Stromal cell of bone marrow (primary cell): ENCODE data around the gene NMUR1.
A peak's percentile ranks its signal among the peaks of the same experiment; 100 is the strongest.
"Not testable (repeated sequence)": the region's sequence is repeated elsewhere in the genome, so short reads cannot be mapped to it uniquely, and the experiment has no call there.

Source experiments
- DNase-seq: peaks from one replicate; pipeline ENCODE4 v3.0.0-alpha.2; 2012; ENCODE audit warnings: low read depth

Gene NMUR1, protein sequence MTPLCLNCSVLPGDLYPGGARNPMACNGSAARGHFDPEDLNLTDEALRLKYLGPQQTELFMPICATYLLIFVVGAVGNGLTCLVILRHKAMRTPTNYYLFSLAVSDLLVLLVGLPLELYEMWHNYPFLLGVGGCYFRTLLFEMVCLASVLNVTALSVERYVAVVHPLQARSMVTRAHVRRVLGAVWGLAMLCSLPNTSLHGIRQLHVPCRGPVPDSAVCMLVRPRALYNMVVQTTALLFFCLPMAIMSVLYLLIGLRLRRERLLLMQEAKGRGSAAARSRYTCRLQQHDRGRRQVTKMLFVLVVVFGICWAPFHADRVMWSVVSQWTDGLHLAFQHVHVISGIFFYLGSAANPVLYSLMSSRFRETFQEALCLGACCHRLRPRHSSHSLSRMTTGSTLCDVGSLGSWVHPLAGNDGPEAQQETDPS

DNA sequence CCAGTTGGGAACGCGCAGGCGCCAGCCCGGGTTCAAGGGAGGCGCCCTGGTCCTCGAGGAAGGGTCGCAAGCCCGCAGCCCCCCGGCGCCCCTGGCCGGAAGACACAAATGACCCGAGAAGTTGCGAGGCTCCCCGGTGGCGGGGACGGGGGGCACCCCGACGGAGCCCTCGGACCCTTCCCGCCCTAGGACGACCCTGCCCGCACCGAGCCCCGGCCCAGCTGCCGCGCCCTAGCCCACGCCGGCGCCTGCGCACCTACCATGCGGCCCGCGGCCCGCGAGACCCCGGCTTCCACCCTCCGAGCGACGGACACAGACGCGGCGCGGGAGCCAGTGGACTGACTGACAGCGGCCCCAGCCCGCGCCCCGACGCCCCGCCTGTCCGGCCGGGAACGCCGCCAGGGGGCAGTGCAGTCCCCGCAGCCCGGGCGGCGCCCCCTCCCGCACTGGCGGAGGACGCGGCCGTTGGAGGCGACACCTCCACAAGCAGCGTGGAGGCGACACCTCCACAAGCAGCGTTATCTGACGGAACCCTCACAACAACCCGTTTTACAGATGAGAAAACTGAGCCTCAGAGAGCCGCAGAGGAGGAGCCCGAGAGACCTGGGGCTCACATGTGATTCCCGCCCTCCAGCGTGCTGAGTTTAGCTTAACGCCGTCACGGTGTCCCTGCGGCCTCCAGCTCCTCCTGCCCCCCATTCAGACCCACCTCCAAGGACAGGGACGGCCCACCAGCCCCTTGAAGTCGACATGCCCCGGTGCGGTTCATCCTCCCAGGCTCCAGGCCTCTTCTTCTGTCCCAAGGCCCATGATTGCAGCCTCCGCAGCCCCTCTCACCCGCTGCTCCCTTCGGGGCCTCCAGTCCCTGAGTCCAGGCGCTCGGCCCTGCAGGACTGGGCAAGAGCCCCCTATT is at the start of gene NMUR1:
TSS of gene NMUR1 (minus strand) at position 347 of the 913 bp plus-strand sequence. CDS start at position 263, 84 bp downstream.
- no peak for DNase-seq

DNA sequence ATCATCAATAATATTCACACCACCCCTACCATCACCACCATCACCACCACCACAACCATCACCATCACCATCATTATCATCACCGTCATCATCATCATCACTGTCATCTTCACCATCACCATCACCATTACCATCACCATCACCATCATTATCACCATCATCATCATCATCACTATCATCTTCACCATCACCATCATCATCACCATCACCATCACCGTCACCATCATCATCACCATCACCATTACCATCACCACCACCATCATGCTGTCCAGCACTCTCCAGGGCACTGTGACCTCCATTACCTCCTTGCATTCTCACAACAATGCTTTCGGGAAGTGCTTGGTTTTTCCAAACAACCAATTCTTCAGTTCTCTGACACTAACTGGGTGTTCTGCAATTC is 49.3 kb upstream of the NMUR1 start:
- no peak for DNase-seq

DNA sequence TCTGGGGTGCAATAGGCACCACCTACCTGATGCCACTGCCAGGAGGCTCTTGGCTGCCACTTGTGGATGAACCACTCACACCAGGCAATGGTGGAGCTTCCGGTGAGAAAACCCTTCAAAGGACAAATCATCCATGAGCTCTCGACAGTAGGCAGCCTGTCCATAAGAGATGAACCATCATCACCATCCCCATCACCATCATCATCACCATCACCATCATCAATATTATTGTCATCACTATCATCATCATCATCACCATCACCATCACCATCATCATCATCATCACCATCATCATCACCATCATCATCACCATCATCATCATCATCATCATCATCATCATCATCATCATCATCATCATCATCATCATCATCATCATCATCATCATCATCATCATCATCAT is 48.4 kb upstream of the NMUR1 start:
- not testable (repeated sequence) for DNase-seq

DNA sequence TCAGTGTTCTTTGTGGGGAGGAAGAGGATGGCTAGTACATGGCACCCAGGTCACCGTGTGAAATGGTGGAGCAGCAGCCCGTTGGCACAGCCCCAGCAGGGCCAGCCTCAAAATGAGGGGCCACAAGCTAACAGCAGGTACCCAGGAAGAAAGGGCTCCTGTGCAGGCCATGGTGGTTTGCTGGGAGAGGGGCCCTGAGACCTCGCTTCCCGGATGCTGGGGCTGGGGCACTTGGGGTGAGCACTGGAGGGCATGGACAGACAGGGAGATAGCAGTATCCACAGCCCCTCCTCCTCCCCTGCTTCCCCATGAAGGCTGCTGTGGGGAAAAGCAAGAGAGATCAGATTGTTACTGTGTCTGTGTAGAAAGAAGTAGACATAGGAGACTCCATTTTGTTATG is 46.2 kb upstream of the NMUR1 start:
- no peak for DNase-seq

DNA sequence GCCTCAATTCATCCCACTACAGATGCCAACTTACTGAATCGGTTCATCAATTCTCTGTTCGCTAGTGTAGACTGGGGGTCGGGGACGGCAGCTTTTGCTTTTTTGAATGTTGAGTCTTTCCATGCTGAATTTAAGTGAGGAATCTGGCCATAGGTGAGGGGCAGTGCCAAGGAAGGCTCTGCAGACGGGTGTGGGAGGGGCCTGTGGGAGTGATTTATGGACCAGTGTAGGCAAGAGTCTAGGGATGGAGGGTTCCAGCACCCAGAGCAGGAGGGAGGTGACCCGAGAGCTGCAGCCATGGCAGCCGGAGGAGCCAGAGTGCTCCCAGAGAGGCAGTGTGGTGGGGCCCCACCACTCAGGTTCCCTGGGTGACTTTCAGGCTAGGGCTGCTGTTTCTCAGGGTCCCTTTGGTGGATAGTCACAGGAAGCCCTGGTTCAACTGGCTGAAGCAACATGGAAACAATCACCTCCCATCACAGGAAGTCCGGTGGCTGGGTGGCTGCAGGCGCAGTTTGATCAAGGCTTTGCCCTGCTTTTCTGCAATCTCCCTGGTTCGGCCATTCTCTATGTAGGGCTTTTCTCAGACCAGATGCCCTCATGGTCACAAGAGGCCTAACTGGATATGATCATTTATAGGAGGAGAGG is 45.5 kb upstream of the NMUR1 start:
- DNase-seq, result no peak

DNA sequence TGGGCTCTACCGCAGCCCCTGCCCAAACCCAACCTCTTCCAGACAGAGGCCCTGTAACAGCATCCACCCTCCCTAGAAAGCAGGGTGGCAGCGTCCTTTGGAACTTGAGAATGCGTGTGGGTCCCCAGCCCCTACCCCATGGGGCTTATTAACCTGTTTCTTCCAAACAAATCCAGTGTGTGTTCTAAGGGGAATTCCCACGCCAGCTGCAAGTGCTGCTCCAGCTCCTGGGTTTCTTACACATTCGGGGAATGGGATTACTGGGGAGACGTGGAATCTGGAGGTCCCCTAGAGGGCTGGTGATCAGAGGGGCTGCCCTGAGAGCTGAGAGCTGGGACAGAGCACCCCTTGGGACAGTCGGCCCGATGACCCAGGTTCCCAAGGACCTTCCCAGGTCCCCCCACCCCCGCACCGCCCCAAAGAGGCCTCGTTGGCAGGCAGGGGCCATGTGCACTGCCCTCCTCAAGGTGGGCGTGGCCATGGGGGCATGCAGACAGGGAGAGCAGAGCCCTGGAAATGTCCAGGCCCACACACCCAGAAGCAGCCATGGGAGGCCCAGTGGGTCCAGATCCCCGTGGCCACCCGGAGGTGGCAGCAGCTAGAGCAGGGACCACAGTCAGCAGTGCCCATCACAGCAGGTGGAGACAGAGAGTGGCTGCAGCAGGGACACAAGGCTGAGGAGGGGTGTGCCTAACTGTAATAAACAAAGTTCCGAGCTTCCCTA is 43.6 kb upstream of the NMUR1 start:
- DNase-seq, result no peak

DNA sequence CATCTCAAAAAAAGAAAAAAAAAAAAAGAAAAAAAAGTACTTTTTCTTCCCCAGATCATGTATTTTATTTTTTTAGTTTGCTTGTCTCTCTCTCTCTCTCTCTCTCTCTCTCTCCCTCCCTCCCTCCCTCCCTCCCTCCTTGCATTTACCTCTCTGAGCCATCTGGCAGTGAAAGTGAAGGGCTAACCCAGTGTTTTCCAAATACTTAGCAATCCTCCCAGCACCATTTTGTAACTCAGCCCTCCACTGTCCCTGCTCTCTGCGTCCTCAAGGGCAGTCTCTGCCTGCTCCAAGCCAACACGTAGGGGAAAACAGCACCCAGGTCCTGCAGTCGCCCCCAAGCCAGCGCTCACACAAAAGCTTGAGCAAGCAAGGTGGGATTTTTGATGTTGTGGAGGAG is 42.9 kb upstream of the NMUR1 start:
- DNase-seq, result no peak

DNA sequence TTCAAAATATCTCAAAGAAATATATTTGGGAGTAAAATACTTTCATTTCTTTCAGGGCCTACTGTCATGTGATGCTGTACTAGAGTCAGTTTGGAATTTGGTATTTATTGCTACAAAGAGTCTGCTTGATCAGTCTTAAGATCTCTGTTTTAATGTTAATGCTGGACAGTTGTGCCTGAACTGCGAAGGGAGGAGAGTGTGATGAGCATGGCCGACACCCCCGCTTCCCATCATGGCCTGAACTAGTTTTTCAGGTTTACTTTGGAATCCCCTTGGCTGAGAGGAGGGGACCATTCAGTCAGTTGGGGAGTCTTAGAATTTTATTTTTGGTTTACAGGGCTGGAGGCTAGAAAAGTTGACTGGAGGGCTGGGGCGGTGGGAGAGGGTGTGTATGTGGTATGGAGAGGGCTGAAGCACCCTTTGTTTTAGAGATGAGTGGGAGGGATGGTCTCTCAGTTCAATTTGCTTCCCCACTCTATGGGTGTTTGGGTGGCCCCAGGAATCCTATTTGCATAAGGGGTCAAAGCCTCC is 41.5 kb upstream of the NMUR1 start:
- no peak for DNase-seq

DNA sequence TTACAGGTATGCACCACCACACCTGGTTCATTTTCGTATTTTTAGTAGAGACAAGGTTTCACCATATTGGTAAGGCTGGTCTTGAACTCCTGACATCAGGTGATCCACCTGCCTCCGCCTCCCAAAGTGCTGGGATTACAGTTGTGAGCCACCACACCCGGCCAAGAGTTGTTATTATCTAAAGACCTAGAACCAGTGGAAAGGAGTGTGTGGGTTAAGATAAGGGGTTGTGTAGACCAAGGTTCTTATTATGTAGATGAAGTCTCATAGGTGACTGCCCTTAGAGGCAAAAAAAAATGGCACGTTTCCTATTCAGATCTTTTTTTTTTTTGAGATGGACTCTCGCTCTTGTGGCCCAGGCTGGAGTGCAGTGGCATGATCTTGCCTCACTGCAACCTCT is 40.7 kb upstream of the NMUR1 start:
- DNase-seq, result not testable (repeated sequence)

DNA sequence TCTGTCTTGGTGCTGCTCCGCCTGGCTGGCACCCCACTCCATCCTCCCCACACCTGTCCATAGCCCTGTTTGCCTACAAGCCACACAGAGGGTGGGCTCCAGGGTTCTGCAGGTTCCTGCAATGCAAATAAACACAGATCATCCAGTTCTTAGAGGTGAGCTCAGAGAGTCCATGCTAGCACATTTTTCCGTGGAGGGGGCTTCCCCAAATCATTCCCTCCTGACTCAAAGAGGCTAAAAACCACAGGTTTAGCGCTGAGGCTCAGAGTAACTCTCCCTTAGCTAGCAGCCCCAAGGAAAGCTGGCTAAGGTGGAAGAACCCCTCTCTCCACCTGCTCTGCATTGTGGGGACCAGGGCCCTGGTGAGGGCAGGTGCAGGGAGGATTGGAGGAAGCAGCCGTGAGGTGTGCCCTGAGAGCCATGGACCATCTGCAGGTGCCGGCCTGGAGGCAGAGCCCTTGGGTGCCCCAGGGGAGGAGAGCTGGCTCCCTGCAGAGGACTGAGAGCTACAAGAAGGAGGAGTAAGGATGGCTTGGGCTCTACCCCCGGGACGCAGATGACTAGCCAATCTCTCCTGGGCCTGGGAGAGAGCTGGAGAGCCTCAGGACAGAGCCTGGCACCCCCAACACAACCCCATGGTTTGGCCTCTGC is 38.7 kb upstream of the NMUR1 start:
- no peak for DNase-seq

DNA sequence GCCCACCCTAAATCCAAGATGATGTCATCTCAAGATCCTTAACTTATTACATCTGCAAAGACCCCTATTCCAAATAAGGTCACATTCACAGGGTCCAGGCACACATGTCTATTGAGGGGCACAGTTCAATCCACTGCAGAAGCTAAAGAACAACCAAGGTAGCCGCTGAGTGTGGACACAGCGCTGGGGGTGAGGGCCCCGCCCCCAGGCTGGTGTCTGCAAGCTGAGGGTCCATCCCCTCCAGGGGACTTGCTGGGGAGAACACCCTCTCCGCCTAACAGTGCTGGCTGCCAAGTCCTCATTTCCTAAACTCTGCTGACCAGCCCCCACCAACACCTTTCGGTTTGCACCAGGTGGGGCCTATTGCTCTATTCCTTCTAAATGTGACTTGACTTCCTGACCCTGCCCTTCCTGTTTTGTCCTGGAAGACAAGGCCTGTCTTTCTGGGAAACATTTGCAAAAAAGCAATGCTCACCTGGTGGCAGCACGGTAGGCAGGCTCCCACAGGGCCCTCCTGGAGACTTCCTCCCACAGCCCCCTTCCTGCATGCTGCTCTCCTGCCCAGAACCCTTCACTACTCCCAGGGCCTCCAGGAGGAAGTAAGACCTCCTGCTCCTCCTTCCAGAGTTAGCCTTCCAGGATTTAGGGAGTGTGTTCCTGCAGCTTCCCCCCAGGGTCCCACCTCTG is 38.0 kb upstream of the NMUR1 start:
- DNase-seq, result no peak

DNA sequence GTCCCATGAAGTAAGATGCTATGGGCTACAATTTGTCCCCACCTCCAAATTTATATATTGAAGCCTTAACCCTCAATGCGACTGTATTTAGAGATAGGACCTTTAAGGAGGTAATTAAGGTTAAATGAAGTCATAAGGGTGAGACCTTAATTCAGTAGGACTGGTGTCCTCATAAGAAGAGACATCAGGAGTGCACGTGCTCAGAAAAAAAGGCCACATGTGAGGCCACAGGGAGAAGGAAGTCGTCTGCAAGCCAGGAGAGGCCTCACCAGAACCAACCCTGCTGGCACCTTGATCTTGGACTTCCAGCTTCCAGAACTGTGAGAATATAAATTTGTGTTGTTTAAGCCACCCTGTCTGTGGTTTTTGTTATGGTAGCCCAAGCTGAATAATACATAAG is 36.9 kb upstream of the NMUR1 start:
- no peak for DNase-seq

DNA sequence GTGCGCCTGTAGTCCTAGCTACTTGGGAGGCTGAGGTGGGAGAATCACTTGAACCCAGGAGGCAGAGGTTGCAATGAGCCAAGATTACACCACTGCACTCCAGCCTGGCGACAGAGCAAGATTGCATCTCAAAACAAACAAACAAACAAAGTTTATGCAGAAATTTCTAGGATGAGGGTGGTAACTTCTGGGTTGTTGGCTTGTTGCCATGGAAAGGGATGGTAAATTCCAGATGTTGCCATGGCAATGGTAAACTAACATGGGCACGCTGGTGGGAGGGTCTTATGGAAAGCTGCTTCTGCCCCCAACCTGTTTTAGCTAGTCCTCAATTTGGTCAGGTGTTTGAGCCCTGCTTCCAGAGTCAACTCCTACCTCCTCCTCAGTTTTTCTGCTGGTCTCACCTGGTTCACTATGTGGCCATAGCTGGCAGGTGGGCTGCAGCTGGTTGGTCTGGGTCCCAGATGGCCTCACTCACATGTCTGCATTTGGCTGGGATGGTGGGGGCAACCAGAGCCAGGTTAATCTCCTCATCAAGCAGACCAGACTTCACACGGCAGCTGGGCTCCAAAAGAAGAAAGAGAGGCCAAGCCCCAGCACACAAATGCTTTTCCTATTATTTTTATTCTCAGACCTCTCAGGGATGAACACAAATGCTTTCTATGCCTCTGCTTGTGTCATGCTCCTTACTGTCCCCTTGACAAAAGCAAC is 35.8 kb upstream of the NMUR1 start:
- no peak for DNase-seq

DNA sequence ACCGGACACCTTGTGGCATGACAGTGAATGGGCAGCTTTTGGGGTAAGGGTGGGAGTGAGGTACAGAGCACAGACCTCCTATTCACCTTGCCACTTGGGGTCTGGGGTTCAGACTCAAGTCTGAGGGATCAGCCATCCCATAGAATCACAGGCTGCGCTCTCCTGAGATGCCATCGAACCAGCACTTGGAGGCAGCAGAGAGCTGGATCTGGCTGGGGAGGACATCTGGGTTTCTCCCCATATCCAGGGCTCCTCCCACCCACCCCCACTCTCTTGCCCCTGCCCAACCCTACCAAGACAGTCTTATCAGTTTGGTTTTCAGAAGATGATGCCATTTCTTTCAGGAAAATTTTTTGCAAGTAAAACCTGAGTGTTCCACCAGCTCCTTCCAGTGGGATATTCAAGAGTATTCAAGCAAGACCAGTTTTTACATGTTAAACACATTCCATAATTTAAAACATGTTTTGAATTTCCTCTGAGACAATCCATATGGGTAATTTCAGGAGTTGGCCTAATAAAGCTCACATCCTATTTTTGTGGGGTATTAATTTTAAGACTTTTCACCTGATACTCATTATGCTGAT is 33.2 kb upstream of the NMUR1 start:
- DNase-seq, result peak; percentile 43

DNA sequence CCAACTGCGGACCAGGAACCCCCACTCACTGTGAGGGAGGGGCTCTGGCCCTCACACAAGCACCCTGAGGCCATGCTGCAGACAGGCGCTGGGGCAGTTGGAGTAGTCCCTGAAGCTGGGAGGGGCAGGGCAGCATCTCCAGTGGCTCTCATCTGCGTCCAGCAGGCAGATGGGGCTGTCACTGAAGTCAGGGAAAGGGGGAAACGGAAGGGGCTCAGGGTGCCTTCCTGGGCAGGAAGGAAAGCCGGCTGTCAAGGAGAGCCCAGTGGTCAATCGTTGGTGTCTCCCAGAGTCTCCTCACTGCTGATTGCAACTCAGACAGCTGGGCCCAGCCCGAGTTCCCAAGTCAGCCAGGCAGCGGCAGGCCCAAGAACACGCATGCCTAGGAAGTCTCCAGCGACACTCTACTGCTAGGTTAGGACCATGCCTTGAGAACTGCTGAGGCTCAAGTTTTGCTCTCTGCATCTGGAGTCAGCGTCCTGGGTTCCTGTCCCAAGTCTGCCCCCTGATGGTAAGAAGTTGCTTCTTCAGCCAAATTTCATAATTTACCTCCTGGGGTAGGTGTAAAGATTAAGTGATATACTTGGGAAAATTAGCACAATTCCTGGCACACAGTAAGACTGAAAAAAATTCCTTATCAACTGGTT is 27.4 kb upstream of the NMUR1 start:
- peak; percentile 76 for DNase-seq

DNA sequence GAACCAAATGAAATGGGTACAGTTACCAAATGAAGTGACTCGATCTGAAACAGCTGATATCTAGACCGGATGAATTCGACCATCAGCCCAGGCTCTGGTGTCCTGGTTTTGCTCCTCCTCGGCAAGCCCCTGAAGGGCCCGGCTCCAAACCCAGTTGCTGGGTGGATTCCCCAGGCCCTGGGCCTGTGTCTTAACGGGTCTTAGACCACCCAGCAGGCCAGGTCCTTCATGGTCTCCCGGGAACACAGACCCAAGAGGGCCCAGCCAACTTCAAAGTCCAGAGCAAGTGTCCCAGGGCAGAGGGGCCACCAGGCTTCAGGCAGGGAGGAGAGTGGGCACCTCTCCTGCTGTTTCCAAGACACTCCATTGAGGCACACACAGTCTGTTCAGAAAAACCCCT is 26.7 kb upstream of the NMUR1 start:
- DNase-seq, result no peak

DNA sequence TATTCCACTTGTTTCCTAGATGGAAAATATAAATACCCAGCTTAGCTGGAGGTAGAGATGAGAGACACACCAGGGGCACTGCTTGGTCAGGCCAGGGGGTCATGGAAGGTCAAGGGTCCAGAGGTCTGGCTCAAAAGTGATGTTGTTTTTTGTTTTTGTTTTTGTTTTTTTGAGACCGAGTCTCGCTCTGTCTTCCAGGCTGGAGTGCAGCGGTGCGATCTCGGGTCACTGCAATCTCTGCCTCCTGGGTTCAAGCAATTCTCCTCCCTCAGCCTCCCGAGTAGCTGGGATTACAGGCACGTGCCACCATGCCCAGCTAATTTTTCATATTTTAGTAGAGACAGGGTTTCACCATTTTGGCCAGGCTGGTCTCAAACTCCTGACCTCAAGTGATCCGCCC is 26.3 kb upstream of the NMUR1 start:
- not testable (repeated sequence) for DNase-seq

DNA sequence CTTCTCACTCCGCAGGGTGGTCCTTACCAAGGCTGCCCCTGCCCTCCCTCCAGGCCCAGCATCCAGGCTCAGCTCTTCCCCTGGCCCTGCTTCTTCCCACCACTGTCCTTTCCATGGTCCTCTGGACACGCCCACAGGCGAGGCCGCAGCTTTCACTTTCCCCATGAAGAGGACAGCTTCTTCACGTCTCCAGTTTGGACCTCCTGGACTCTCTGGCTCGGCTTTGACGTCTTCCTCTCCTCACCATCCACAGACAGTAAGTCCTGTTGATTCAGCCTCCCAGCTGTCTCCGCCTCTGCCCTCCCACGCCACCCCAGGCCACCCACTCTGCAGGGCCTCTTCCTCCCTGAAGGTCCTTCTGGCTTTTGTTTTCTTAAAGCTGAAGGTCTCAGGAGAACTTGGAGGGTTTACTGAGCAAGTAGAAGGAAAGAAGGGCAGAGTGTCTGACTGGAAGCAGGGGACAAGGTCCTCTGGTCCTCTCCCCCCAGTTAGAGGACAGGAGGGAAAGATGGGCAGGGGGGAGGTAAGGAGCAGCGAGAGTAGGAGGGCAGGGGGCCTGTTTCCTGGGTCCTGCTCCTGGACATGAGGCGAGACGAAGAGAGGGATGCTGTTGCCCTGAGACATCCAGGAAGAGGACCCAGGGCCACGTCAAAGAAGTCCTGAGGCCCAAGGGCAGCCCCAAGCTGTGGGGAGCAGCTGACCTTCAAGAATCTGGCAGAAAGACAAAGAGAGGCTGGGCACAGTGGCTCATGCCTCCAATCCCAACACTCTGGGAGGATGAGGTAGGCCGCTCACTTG is 24.7 kb upstream of the NMUR1 start:
- DNase-seq, result peak; percentile 58
